Putamen (tissue), 1 donor: Measurements from ENCODE around the gene LMF1.

Experiments used
- DNase-seq: peaks from one replicate; pipeline ENCODE4 v3.0.0-alpha.2; 2016; ENCODE audit warnings: low spot score

LMF1 gene

GRCh38 chr16:912684-913613 lies 57.8 kb downstream of the LMF1 start:
- DNase-seq, result peak; percentile 92

- DNase-seq, result no peak
Measured at GRCh38 chr16:912322-912683, 58.5 kb downstream of the LMF1 start.

- no peak for DNase-seq
Measured at GRCh38 chr16:911604-912321, 59.0 kb downstream of the LMF1 start.

- no peak for DNase-seq
Measured at GRCh38 chr16:911101-911500, 59.7 kb downstream of the LMF1 start.

GRCh38 chr16:910181-910580 lies 60.6 kb downstream of the LMF1 start:
- no peak for DNase-seq

- no peak for DNase-seq
Measured at GRCh38 chr16:909281-910000, 61.3 kb downstream of the LMF1 start.

- no peak for DNase-seq
Measured at GRCh38 chr16:908526-909155, 62.1 kb downstream of the LMF1 start.

- peak; percentile 65 for DNase-seq
Measured at GRCh38 chr16:907842-908241, 62.9 kb downstream of the LMF1 start.

GRCh38 chr16:907361-907760 lies 63.4 kb downstream of the LMF1 start:
- no peak for DNase-seq

- DNase-seq, result no peak
Measured at GRCh38 chr16:906296-906695, 64.5 kb downstream of the LMF1 start.

- no peak for DNase-seq
Measured at GRCh38 chr16:901715-902601, 68.8 kb downstream of the LMF1 start.

- DNase-seq, result no peak
Measured at GRCh38 chr16:901149-901548, 69.6 kb downstream of the LMF1 start.

- no peak for DNase-seq
Measured at GRCh38 chr16:900211-900610, 70.6 kb downstream of the LMF1 start.

GRCh38 chr16:899683-900060 lies 71.1 kb downstream of the LMF1 start:
- DNase-seq, result no peak

- no peak for DNase-seq
Measured at GRCh38 chr16:898761-899682, 71.8 kb downstream of the LMF1 start.

GRCh38 chr16:898216-898615 lies 72.6 kb downstream of the LMF1 start:
- no peak for DNase-seq

- DNase-seq, result no peak
Measured at GRCh38 chr16:897701-898100, 73.1 kb downstream of the LMF1 start.

GRCh38 chr16:897200-897543 lies 73.6 kb downstream of the LMF1 start:
- DNase-seq, result no peak

GRCh38 chr16:896261-897199 lies 74.3 kb downstream of the LMF1 start:
- peak; percentile 82 for DNase-seq
